T-helper 1 cell treated with Interleukin-12 subunit alpha and Interleukin-12 subunit beta and Interleukin-4 antibody, amounts not matched to agents 30 ng/mL and 1 ng/mL, for 36 hours (primary cell): ENCODE data around the gene AKR1C1. TPM values are rescaled to one million over a fixed set of nuclear protein-coding genes. Genes with fewer than 3 reads are reported as not detected.
"Not testable (repeated sequence)": the region's sequence is repeated elsewhere in the genome, so short reads cannot be mapped to it uniquely, and the experiment has no call there.

Experiments used
- intact Hi-C: fragments of 100-400 bp; cut with micrococcal nuclease; formaldehyde crosslinking; loops from one replicate; pipeline ENCODE4 v1.15.1; 2024
- total RNA-seq: library from RNA; stranded (reverse); gene quantifications from 2 replicates; pipeline ENCODE4 v1.2.3, GENCODE V29; 2022

The AKR1C1 gene
- total RNA-seq, 1 donor from 2014 or later, result 1.4 TPM

DNA sequence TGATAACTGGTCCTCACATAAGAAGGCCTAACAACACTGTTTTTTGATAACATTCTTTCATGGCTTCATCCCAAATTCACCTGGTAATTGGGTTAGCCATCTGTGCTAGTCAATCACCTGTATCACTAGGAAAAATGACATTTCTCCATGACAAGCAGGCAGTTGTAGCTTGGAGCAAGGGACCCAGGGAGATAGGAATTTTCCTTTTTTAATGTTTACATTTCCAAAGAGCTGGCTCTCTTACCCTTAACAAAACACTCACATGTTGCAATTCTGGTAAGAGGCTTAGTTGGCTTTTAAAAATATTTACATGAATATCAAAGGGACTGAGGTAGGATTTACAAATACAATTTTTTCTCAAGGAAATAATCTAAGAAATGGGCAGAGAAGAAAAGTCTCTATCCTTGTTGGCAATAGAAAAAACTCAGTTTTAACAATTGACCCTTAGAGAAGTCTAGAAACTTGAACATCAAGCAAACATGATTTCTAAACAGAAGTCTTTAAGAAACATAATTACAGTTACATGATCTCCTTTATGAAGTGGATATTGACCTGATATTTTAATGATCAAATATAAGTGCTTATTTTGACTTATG is 16.1 kb upstream of the AKR1C1 start:
- intact Hi-C loops, result no loop called here

DNA sequence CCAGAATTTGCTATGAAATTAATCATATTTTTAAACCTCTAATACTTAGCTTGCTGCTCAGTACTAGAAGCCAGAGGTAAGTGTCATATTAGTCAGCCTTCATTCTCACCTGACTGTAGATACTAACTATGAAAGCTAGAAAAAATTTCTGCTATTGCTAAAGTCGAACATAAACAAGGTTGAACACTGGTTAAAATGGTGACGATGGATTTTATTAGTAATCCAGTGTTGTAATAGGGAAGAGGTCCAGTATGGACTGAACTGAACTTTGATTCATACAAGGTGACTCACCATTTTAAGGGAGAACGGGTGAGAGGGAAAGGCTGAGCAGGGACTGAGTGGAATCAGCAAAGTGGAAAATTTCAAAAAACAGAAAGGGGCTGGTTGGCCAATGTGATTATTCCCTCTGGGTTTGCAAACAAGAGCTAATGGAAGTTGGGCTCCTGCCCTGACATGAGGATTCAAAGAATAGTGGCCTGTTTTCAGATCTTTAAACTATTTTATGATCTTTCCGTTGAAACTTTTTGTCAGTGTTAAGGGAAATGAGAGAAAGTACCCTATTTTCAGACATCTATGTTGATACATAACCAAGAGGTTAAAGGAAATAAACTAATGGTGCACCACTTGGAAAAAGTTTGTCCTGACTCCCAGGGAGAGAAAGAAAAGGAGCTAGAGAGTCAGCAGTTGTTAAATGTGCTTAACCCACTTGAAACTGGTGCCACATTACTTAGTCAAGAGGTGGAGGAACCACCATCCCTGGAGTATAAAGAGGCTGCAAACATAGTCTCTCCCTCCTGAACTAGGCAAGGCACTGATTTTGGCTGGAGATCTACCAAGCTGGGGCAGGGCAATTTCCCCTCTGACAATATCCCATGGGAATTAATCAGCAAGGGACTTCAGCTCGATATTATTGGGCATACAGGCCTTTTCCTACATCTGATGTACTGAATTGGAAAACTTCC is 15.3 kb upstream of the AKR1C1 start:
- intact Hi-C loops, result no loop called here

DNA sequence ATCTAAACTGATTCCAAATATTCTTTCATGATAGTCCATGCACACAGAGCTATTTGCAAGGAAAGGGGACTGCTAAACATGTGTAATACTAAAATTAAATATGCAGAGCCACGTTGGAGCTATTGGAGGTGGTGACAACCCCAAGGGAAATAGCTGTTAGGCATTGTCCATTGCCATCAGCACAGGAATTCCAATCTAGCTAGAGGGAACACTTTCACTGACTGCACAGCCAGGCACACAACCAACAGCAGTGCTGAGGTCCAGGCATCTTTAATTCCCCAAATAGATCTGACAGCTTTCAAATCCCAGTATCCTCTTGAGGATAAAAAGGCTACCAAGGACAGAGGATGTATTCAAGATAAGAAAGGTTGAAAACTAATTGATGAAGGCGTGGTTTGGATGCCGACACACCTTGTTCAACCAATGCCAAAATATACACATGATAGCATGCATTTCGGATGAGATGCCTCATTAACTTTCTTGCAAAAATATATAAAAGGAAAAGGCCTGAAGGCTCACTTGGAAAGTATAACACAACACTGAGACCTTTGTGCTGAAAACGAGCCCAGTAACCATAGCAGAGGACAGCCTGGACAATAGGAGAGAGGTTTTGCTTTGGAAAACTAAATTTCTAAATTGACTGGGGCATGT is 11.6 kb upstream of the AKR1C1 start:
- intact Hi-C loops, result not testable (repeated sequence)

GRCh38 chr10:4953405-4953804 is 9.8 kb upstream of the AKR1C1 start:
- intact Hi-C loops, result no loop called here

- intact Hi-C loops, result not testable (repeated sequence)
These were observed 7.1 kb upstream of the AKR1C1 start for GRCh38 chr10:4956088-4956487.

GRCh38 chr10:4956955-4957645 is 6.1 kb upstream of the AKR1C1 start:
- intact Hi-C loops, result not testable (repeated sequence)

DNA sequence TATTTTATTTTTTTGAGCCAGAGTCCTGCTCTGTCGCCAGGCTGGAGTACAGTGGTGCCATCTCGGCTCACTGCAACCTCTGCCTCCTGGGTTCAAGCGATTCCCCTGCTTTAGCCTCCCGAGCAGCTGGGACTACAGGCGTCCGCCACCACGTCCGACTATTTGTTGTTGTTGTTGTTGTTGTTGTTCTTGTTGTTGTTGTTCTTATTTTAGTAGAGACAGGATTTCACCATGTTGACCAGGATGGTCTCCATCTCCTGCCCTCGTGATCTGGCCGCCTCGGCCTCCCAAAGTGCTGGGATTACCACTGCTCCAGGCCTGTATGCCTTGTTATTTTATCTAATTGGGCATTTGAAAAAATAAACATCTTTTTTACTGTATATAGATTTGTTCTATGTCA is 1.7 kb upstream of the AKR1C1 start:
- intact Hi-C loops, result not testable (repeated sequence)

- intact Hi-C loops, result not testable (repeated sequence)
These were observed 907 bp upstream of the AKR1C1 start for GRCh38 chr10:4962308-4962707.

DNA sequence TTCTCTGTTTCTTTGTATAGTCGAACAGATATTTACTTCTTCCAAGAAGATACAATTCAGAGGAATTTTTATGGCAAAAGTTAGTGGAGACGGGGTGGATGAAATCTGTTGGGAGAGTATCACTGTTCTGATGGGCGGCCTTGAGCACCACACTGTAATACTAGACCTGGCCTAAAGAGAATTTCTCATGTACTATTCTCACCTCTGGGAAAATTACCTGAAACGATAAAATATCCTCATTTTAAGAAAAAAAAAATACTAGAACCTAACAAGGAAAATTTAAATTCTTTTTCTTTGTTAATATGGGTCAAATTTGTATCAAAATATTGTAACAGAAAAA is 570 bp downstream of the AKR1C1 start:
- intact Hi-C loops, result not testable (repeated sequence)

DNA sequence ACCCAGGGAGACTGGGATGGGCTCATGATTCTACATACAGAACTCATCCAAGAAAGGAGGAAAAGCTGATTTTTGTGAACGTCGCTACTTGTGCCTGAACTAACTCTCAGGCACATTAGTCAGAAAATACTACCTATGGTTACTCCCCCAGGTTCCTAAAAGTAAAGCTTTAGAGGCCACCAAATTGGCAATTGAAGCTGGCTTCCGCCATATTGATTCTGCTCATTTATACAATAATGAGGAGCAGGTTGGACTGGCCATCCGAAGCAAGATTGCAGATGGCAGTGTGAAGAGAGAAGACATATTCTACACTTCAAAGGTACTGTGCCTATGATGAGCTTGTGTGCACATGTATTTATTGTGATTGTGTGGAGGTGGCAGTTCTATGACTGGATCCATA is 2.5 kb downstream of the AKR1C1 start:
- intact Hi-C loops, result not testable (repeated sequence)

DNA sequence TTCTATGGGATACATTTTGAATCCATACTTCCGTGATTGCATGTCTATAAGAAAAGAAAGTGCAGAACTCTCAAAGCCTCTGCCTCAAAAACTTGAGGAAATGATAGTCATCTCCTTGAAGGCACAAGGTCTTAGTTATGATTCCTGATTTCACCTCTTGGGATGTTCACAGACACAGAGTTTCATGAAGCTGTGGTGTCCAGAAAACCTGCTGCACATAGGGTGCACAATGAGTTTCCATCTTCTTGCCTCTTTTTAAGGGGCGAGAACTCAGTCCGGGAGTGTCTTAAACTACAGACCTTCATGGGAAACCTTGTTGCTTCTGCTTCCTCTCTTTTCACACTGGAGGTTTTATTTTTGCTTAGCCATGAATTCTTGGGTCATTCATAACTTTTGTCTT is 4.0 kb downstream of the AKR1C1 start:
- intact Hi-C loops, result not testable (repeated sequence)

DNA sequence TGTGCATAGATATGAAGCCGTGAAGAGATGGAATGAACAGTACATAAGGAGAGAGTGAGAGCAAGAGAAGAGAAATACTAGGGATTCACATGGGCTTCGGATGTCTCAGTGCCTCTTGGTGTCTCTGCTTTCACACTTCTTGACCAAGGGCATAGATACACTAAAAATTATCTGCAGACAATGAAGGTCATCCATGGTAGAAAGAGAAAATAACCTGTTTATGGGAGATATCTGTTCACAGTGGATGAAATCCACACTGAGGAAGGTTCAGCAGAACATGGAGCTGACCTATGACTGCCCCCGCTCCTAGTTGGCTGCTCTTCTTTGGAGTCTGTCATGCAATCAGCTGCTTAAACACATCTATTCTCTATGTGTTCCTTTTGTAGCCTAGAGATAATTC is 6.1 kb downstream of the AKR1C1 start:
- intact Hi-C loops, result not testable (repeated sequence)

DNA sequence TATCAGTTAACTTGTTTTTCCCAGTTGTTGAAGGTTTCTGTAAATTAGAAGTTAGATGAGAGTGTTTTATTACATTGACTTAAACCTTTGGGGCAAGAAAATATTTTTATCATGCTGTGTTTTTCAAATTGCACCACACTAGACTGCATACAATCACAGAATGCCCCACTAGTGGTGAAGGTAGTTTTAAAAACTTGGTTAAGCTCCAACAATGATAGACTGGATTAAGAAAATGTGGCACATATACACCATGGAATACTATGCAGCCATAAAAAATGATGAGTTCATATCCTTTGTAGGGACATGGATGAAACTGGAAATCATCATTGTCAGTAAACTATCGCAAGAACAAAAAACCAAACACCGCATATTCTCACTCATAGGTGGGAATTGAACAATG is 7.1 kb downstream of the AKR1C1 start:
- intact Hi-C loops, result not testable (repeated sequence)

GRCh38 chr10:4972369-4973142 is 9.3 kb downstream of the AKR1C1 start:
- intact Hi-C loops, result not testable (repeated sequence)

DNA sequence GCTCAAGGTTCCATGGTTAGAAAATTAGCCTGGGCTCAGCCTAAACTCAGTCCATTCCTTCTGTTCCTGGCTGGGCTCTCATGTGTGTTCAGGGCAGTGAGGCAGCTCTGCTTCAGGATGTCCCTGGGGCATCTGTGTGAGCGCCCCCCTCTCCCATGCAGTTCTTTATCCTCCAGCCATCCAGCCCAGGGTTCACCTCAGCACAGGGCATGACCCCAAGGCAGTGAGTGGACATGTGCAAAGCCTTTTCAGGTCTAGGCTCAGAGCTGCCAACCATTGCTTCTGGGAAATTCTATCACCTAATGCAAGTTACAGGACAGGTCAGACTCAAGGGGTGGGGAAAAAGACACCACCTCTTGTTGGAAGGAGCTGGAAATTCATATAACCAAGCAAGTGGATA is 10.1 kb downstream of the AKR1C1 start:
- intact Hi-C loops, result not testable (repeated sequence)

- intact Hi-C loops, result not testable (repeated sequence)
These were observed 11.2 kb downstream of the AKR1C1 start for GRCh38 chr10:4974400-4974799.

GRCh38 chr10:4977025-4977424 is 13.8 kb downstream of the AKR1C1 start:
- intact Hi-C loops, result no loop called here

GRCh38 chr10:4978870-4979269 is 15.7 kb downstream of the AKR1C1 start:
- intact Hi-C loops, result no loop called here

GRCh38 chr10:4980793-4981192 is 17.6 kb downstream of the AKR1C1 start:
- intact Hi-C loops, result no loop called here

GRCh38 chr10:4981722-4982471 is 18.7 kb downstream of the AKR1C1 start:
- intact Hi-C loops, result loop anchor here (1.0 kb wide), 2 partner anchors 133 to 167 kb away; no protein-coding TSS in a partner anchor
